Esophagus mucosa (tissue), 1 donor: Measurements from ENCODE around the gene IFT27. TPM values are rescaled to one million over a fixed set of nuclear protein-coding genes. Genes with fewer than 3 reads are reported as not detected.
"Not testable (repeated sequence)": the region's sequence is repeated elsewhere in the genome, so short reads cannot be mapped to it uniquely, and the experiment has no call there.

Experiments
- ATAC-seq: fragments of 200-7000 bp; cut with Tn5 transposase; one replicate; pipeline ENCODE4 v1.9.1; 2020
- total RNA-seq: library from RNA; stranded (reverse); gene quantifications from one replicate; pipeline ENCODE4 v1.2.4, GENCODE V29; 2023
- donor health status: DM: yes; HTN: yes; CAD: no.

The IFT27 gene
- total RNA-seq, 1 donor from 2014 or later, result 12.6 TPM

DNA sequence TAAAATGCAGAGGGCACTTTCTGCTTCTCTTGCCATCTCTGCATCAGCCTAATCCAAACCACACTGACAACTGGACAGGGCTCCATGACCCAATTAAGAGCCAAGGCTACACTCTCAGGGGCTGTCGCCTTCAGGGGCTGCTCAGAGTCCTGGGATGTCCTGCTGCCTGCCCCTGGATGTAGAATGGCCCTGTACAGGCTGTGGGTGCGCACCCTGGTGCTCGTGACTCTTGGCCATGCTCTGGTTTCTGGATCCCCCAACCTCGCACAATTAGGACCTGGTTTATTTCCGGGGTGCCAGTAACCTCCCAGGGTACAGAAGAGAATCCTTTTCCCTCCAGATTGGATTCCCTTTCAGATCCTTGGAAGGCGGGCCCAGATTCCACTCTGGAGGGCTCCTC lies 11.3 kb downstream of the IFT27 start:
- no peak for ATAC-seq

DNA sequence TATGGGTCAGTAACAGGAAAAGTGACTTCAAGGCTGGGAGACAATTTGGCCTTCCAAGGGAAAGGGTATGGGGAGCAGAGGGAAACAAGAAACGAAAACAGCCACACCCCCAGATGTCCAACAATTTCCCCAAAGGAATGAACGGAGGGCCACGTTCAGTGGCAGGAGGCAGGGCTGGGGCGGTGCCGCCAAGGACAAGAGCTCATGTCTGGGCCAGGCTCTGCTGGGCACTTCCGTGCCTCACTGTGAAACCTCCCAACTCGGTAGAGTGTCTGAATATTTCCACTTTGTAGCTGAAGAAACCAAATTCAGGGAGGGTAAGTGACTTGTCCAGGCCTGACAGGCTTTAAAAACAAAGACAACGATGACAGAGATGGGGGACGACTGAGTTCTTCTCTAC lies 11.9 kb downstream of the IFT27 start:
- peak; percentile 59 for ATAC-seq

DNA sequence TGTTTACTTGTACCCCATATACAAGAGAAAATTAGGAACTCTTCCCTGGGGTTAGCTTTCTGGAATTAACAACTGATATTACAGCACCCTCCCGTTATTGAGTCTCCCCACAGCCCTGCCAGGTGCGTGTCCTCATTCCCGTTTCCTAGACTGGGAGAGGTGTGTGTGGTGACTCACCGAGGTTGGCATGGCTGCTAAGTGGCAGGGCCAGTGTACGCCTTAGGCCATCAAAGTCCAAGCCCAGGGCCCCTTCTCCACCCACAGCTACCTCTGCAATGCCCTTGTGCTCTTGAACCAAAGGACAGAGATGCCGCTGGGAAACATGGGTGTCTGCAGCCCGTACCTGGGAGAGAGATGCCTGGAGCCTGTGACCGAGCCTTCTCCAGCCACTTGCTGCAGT lies 12.3 kb downstream of the IFT27 start:
- peak; percentile 88 for ATAC-seq

DNA sequence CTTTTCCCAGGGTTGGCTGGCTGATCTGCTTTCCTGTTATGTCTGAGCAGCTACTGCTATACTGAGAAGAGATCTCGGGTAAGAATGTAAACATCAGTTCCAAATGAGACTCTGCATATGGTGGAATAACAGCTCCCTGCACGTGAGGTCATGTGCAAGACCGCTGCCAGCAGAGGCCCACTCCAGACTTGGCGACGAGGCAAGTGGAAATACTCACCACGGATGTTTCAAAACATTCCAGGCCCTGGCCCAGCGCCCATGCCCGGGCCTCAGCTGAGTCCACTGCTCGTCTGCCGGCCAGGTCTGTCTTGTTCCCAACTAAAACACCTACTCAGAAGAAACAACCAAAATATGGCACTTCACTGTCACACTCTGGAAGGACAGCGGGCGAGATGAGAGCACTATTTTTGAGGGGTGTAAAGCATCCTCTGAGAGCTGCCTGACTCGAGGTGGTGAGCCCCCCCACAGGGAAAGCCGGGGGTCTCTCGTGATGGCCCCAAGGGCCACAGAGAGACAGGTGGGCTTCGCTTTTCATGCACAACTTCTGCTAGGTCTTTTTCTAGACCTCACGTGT lies 13.1 kb downstream of the IFT27 start:
- ATAC-seq, result no peak

DNA sequence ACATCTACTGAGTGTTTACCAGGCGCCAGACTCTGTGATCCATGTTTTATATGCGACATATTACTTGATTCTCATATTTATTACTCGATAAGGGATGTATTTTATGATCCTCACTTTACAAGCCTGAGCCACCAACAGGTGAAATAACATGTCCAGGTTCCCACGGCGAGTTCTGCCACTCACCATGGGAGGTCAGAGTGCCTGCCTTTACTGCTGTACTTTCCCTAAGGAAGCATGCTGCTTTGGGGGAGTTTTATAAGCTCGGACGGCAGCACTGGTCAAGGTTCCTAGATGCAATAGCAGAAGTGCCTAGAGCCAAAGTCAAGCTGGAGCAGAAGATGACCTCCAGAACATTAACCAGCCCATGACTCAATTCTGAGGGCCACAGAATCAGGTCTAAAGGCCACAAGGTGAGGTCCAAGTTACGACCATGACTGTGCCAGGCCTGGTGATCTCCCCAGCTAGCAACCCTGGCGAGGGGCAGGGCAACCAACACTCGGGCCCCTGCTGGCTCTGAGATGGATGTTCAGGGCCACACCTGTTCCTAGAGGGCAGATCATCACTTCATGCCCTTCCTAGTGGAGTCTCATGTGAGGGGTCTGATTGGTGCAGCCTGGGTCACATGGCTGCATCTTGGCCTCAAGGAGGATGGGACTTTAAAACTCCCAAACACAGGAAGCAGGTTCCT lies 14.2 kb downstream of the IFT27 start:
- no peak for ATAC-seq

DNA sequence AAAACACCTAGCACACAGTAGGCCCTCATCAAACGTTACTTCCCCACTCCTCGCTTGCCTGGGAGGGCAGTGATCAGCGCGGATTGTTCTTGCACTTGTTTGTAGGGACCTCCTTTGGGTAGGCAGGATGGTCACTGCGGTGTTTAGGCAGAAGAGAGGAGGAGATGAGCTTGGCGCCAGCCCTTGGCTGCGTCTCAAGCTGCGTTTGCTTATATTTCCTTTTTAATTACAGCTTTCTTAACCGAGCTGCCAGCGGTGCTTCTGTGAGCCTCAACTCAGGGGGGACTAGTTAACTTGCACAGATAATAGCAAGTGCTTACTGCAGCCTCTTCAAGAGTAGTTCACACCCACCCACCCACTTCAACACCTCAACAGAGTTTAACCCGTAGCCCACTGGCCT lies 15.1 kb downstream of the IFT27 start:
- no peak for ATAC-seq

DNA sequence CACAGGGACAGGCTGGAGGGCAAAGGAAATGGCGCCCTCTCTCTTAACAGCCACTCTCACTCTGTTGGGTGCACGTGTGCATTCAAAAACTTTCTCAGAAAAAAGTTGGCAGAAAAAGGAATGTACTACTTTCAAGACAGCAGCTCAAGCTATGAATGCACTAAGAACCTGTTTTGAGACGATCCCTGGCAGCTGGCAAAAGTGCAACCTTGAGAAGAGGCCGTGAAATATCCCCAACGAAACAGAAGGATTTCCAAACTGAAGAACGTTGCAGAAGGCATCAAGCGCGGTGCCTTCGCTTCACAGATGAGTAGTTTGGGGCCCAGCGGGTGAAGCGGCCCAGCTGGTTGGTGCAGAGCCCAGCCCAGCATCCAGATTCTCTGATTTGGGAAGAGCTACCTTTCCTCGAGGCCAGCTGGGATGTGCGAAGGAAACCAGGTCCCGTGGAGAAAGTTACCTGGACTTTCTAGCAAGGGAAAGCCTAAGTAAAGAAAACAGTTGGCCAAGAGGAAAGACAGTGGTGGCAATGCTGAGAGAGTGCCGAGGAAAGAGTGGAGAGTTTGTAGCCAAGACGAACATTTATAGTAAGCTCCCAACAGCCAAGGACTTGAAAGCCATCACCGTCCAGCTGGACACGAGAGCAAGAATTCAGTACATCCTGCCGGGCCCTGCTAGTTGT lies 16.3 kb downstream of the IFT27 start:
- ATAC-seq, result no peak

DNA sequence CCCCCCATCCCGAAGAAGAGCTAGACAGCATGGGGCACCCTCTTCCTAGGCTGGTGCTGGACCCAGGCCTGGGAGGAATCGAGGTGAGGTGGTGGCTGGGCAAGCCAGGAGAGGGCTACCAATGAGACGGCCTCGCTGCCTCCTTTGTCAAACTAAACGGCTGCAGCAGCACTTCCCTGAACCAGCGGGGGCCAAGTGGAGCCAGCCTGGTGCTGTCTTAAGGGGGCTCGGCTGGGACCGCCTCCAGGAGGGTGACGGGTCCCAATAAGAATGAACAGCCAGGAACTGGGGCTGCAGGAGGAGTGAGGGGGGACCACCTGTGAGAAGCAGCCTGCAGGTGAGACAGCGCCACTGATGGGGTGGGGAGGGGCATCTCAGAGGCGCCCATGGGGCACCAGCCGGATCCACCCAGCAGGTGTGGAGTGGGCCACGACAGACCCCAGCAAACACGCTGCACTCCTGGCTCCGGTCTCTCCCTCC lies 17.1 kb downstream of the IFT27 start:
- ATAC-seq, result no peak

DNA sequence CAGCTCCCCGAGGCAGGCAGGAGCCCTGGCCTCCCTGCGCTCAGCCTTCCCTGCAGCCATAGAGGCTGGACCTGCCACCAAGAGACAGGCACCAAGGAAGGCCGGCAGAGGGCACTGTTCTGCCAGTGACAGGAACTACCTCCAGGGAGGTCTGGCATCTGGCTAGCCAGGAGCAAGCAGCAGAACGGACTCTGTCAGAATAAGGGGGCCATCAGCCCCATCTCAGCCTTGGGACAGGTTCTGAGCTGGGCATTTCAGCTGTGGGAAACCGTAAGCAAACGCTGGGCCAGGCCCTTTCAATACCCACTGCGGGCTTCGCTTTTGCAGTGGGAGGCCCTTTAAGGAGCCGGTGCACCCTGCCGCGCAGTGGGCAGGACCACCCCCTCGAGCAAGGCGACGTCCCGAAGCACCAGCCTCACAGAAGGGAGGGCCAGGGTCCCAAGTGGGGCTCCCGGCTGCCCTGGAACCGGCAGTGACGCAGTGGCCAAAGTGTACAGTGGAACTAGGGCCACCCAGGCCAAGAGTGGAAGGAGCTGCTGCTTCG lies 18.2 kb downstream of the IFT27 start:
- peak; percentile 67 for ATAC-seq

DNA sequence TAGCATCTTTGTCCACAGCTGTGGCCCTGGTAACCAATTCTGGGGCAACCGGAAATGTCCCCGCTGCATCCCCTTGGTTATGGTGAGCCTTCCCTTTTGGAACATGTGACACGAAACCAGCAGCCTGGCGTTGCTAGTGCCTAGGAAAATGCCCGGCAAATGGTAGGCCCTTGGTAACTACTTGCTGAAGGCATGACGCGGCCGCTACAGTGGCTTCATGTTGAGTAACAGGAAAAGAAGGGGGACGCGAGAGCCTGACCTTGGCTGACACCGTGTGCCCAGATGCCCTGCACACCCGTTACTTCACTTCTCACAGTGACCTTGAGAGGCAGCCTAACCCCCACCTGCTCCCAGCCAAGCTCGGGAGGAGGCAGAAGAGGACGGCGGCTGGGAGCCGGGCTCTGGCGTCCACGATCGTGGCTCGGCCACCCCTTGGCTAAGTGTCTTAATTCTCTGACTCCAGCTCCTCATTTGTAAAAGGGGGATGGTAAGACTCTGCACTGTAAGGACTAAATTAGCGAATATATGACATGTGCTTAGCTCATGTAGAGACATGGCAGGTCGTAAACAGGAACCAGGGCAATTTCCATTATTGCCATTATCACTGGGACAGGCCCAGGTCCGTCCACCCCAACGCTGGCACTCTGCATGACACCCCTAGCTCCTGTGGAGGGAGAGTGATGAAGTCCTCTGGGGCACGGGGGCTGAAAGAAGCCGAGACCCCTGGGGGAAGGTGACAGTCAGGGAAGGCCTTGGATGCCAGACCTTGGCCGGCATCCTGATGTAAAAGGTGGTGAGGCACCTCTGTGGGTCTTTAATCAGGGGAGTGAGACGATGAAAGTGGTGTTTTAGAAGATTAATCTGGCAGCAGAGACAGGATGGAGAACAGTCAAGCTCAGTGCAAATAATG lies 18.9 kb downstream of the IFT27 start:
- ATAC-seq, result no peak

DNA sequence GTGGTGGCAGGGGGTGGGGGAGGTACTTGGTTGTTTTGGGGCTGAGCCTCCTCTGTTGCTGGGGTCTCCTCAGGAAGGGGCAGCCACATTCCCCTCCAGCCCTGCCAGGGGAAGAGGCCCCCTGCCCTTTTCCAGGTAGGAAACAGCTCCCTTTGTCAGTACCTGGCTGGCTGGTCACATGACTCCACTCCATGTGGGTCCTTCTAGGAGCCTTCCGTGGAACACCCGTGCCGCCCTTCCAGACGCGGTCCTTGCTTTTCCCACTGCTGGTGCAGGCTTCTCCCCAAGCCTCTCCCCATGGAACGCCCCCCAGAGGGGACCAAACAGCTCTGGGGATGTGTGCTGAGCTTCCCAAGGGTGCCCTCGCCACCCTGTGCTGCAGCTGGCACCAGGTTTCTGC lies 19.9 kb downstream of the IFT27 start:
- ATAC-seq, result no peak

DNA sequence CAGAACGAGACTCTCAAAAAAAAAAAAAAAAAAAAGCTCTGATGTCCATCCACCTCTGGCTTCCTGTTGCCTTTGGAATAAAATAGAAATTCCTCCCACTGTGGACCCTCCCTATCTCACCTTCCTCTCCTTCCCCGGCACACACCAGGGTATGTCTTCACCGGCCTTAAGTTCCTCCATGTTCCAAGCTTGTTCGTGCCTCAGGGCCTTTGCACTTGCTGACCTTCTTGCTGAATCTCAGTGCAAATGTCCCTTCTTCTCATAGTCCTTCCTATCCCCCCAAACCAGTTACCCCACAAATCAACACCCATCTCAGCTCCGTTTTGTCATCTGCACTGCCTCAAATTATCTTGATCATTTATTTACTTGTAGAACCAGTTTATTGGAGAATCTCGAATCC lies 20.6 kb downstream of the IFT27 start:
- no peak for ATAC-seq

DNA sequence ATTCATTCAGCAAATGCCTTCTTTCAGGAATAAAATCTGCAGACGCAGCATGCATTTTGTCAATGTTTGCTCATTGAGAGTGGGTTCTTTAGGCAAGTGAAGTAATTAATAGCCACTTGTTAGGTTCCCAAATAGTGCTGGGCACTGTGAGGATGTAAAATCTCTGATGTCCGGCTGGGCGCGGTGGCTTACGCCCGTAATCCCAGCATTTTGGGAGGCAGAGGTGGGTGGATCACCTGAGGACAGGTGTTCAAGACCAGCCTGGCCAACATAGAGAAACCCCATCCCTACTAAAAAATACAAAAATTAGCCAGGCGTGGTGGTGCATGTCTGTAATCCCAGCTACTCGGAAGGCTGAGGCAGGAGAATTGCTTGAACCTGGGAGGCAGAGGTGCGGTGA lies 21.0 kb downstream of the IFT27 start:
- ATAC-seq, result not testable (repeated sequence)

DNA sequence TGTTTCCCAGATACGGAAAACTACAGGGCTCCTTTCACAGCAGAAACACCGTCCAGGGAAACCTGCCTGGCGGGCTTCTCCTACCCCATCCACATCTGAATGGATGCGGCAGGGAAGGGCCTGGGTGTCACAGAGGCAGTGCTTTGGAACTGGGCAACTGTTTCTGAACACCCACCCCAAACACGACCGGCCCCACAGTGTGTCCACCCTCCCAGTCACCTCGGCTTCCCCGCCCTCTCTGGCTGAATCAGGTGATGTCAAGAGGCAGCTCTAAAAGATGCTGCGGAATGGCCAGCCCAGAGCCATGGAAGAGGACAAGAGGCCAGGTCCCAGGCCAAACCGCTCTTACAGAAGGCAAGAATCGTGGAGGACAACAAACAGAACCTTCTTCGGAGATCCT lies 22.0 kb downstream of the IFT27 start:
- no peak for ATAC-seq

DNA sequence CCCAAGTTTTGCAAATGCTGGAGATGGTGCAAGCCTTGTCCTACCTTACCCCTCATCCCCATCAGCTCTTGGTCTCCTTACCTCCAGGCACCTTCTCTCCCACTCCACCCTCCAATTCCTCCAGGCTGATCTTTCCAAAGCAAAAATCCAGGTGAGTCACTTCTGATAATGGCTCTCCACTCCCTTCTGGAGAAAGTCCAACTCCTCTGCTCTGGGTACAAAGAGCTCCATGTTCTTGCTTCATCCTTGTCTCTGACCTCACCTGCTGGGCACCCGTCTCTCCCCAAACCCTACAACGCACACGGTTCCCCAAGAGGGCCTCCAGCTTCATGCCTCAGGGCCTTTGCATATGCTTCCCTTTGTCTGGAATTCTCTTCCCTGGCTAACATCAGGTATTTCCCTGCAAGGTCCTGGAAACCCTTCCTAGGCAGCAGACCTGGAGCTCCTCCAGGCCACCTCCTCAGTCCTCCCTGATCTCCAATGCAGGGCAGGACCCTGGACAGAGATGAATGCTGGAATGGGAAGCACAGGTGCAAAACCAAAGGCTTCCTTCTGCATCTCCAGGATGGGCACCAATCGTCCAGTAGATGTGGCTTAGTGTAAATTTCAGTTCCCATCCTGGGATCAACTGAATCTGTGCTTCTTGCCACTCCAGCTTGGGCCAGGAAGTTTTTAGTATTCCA lies 22.7 kb downstream of the IFT27 start:
- peak; percentile 76 for ATAC-seq

DNA sequence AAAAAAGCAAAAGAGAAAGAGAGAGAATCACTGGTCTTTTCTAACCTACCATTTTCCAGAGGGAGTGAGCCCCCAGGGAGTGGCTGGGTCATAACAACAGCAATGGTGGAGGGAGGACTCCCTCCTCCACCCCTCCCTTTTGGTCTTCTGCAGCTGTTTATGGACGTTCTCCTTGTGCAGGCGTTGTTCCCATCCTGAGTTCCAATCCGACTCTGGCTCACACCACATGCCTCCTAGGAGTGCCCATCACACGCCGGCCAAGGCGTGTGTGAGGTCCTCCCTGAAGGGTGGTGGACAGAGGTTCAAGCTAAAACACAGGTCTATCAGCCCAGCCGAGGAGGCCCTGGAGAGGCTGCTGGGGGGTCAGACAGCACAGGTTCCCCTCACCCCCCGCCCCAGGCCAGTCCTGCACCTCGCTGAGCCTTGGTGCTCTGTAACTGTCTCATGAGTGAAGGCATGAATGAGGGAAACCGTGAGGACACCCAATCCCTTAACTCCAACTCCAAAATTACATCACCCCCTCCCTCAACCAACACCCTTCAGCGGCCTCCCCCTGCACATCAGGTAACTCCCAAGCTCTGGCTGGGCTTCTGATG lies 29.4 kb downstream of the IFT27 start:
- no peak for ATAC-seq

DNA sequence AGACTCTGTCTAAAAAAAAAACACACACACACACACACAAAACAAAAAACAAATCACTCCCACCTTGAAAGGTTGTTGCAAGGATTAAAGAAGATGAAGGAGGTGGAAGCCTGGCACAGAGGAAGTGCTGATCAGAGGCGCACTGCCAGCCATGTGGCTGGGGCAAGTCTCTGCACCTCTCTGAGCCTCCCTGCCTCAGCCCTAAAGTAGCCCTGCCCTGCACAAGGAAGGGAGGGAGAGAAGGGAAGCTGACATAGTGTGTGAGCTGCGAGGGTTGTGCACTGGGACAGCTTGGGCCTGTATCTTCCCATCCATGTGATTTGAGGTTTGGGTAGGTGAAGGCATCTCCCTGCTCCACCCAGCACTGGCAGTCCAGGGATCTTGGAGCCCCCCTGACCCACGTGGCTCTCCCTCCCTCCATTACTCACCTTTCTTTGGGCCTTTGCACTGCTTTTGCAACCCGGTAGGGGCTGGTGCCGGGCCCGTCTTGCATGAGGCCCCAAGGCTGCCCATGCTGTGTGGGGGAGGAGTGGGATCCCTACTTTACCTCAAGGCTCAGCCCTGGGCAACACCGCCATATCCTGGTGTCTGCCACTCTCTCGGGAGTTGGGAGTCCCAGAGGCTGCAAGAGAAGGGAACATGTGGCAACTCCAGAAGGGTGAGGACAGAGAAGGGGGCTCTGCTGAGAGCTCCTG lies 30.5 kb downstream of the IFT27 start:
- ATAC-seq, result peak; percentile 88

DNA sequence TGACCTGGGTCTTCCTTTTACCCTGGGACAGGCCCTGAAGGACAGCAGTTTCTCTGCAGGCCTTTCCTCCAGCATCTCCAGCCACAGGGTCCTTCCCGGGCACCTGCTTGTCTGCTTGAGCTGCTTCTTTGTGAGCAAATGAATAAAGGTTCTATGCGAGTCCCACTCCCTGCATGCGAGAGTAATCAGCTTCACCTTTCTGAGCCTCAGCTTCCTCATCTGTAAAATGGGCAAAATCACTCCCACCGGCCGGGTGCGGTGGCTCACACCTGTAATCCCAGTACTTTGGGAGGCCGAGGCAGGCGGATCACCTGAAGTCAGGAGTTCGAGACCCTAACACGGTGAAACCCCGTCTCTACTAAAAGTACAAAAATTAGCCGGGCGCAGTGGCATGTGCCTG lies 31.1 kb downstream of the IFT27 start:
- no peak for ATAC-seq

DNA sequence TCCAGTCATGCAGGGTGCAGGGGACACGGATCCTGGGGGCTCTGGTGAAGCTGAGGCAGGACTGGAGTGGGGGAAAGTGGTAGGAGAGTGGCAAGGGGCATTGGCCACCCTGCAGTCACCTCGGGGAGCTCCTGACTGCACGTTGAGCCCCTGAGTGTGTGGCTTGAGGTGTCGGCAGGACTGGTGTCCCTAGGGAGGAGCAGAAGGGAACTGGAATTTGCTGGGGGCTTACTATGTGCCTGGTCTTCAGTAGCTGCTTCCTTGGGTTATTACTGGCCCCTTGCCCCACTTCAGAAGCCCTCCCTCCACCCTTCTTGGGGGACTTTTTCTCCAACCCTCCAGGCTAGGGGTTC lies 31.5 kb downstream of the IFT27 start:
- ATAC-seq, result no peak

DNA sequence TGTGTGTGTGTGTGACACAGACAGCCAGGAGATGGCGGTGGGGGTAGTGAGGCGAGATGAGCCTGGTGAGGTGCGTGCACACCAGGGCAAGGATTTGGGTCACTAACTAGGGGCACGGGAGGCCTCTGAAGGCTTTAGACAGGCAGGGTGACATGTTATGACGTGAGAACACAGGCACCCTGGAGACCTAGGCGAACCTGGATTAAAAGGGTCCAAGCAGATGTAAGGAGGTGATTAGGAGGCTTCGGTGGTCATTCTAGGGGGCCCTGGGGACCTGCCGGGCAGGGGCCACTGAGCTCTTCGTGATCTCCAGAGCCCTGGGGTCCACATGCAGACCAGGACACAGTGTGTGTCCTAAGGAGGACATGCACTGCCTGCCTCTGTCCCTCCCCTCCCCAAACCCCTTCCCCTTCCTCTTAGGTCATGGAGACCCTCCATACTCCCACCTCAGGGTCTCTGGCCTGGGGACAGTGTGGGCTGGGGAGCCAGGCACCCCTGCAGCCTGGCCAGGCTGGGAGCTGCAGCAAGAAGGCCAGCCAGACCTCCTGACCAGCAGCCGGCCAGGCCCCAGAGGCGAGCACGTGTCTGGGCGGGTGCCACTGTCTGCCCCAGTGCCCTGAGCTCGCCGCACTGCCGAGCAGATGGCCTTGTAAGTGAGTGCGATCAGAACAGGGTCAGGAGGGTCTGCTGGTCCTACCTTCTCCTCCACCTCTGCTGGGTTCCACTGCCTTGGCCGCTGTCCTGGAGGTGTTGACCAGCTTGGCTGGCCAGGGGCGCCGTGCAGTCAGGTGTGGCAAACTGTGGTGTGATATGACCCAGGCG lies 32.1 kb downstream of the IFT27 start:
- ATAC-seq, result no peak
